Upper lobe of right lung (tissue), 1 donor: Measurements from ENCODE around the gene C16orf95. TPM values are rescaled to one million over a fixed set of nuclear protein-coding genes. Genes with fewer than 3 reads are reported as not detected.

ENCODE experiments used
- ATAC-seq: fragments of 200-7000 bp; cut with Tn5 transposase; one replicate; pipeline ENCODE4 v1.9.1; 2020; ENCODE audit warnings: mild to moderate bottlenecking, moderate library complexity
- DNase-seq: peaks from one replicate; pipeline ENCODE4 v3.0.0-alpha.2; 2020
- H3K27ac ChIP-seq: fragments of 200-600 bp; one replicate; pipeline ENCODE4 v1.8.0; 2022
- H3K27me3 ChIP-seq: fragments of 200-600 bp; one replicate; pipeline ENCODE4 v1.8.0; 2022; ENCODE audit warnings: mild to moderate bottlenecking
- H3K36me3 ChIP-seq: fragments of 200-600 bp; one replicate; pipeline ENCODE4 v1.8.0; 2022
- H3K4me1 ChIP-seq: fragments of 200-600 bp; one replicate; pipeline ENCODE4 v1.8.0; 2022
- H3K4me3 ChIP-seq: fragments of 200-600 bp; one replicate; pipeline ENCODE4 v1.8.0; 2022; ENCODE audit warnings: mild to moderate bottlenecking
- H3K9me3 ChIP-seq: fragments of 200-600 bp; one replicate; pipeline ENCODE4 v1.8.0; 2022
- CTCF ChIP-seq: fragments of 200-600 bp; IDR thresholded peaks from one replicate; pipeline ENCODE4 v1.8.0; 2022; ENCODE audit warnings: antibody characterized with exemption
- intact Hi-C: fragments of 100-400 bp; cut with DNase I; formaldehyde crosslinking; loops from one replicate; pipeline ENCODE4 v1.11.0; 2022
- total RNA-seq: library from RNA; stranded (reverse); fragmentation: NEBNext Ultra II Directional; extraction: Animal tissue kit (Norgen Biotek cat#: 25700); gene quantifications from one replicate; pipeline ENCODE4 v1.2.1, GENCODE V29; 2021
- donor health status: DM: no; HTN: yes; CAD: no; lungs with severe emphysema.

Gene C16orf95
- total RNA-seq, 1 donor from 2014 or later: 3.0 TPM

GRCh38 chr16:87305505-87306391 lies 11.4 kb downstream of the C16orf95 start:
- H3K9me3 ChIP-seq: no peaks in the 10 kb centered on the region
- no peak for TF ChIP-seq CTCF
- H3K27me3 ChIP-seq: no peaks in the 10 kb centered on the region
- intact Hi-C loops: no loop called here
- H3K36me3 ChIP-seq: no peaks in the 10 kb centered on the region
- ATAC-seq (peak; percentile 25), DNase-seq (no peak)
- no peaks in the 10 kb centered on the region for H3K4me1 ChIP-seq
- H3K4me3 ChIP-seq: no peak overlapping the region
- H3K27ac ChIP-seq: no peak overlapping the region

GRCh38 chr16:87304951-87305350 lies 12.2 kb downstream of the C16orf95 start:
- no peak for DNase-seq
- peak; percentile 35 for ATAC-seq
- Histone ChIP-seq H3K4me1 (no peaks in the 10 kb centered on the region), H3K27me3 (no peaks in the 10 kb centered on the region), H3K9me3 (no peaks in the 10 kb centered on the region), H3K36me3 (no peaks in the 10 kb centered on the region), H3K27ac (no peak overlapping the region), H3K4me3 (no peak overlapping the region)
- no peak for TF ChIP-seq CTCF
- intact Hi-C loops: no loop called here

GRCh38 chr16:87303962-87304521 lies 13.2 kb downstream of the C16orf95 start:
- DNase-seq: no peak
- H3K27me3 ChIP-seq: no peaks in the 10 kb centered on the region
- H3K4me1 ChIP-seq: no peaks in the 10 kb centered on the region
- intact Hi-C loops: no loop called here
- no peaks in the 10 kb centered on the region for H3K36me3 ChIP-seq
- no peak for ATAC-seq
- no peak overlapping the region for H3K27ac ChIP-seq
- no peak for TF ChIP-seq CTCF
- no peak overlapping the region for H3K4me3 ChIP-seq
- H3K9me3 ChIP-seq: no peaks in the 10 kb centered on the region

- Histone ChIP-seq H3K4me1 (no peaks in the 10 kb centered on the region), H3K4me3 (no peak overlapping the region), H3K27ac (no peak overlapping the region), H3K36me3 (no peaks in the 10 kb centered on the region), H3K9me3 (no peaks in the 10 kb centered on the region), H3K27me3 (no peaks in the 10 kb centered on the region)
- intact Hi-C loops: no loop called here
- TF ChIP-seq CTCF: no peak
- DNase-seq: no peak
- ATAC-seq: no peak
Observed at GRCh38 chr16:87303431-87303930, 13.7 kb downstream of the C16orf95 start.

- intact Hi-C loops: no loop called here
- ATAC-seq: no peak
- H3K4me3 ChIP-seq: no peak overlapping the region
Observed at GRCh38 chr16:87298857-87299465, 18.2 kb downstream of the C16orf95 start.

More at GRCh38 chr16:87298857-87299465, 18.2 kb downstream of the C16orf95 start:
- no peak overlapping the region for H3K27ac ChIP-seq
- H3K4me1 ChIP-seq: no peaks in the 10 kb centered on the region
- H3K27me3 ChIP-seq: no peaks in the 10 kb centered on the region
- no peak for TF ChIP-seq CTCF
- H3K36me3 ChIP-seq: no peaks in the 10 kb centered on the region
- no peaks in the 10 kb centered on the region for H3K9me3 ChIP-seq
- DNase-seq: no peak
